Effector memory CD4-positive, alpha-beta T cell (primary cell): ENCODE results near the gene TMEM151B.

Experiments
- DNase-seq, 3 donors: peaks; one replicate each; pipeline ENCODE4 v3.0.0-alpha.2; 2020
- H3K27ac ChIP-seq: 2 replicates; pipeline ENCODE4 v1.7.0; 2013; ENCODE audit warnings: mild to moderate bottlenecking, low read length, moderate library complexity; ENCODE audit not compliant: insufficient read depth, poor library complexity, severe bottlenecking
- H3K27me3 ChIP-seq: replicated peaks from 2 replicates; pipeline ENCODE4 v1.7.0; 2013; ENCODE audit warnings: mild to moderate bottlenecking, low read length; ENCODE audit not compliant: insufficient read depth, control insufficient read depth, poor library complexity, severe bottlenecking
- H3K36me3 ChIP-seq: 2 replicates; pipeline ENCODE4 v1.7.0; 2013; ENCODE audit warnings: mild to moderate bottlenecking, low read length, moderate library complexity; ENCODE audit not compliant: control insufficient read depth, insufficient read depth
- H3K4me1 ChIP-seq: 2 replicates; pipeline ENCODE4 v1.7.0; 2013; ENCODE audit warnings: low read length, mild to moderate bottlenecking; ENCODE audit not compliant: control insufficient read depth, insufficient read depth, poor library complexity, severe bottlenecking
- H3K4me3 ChIP-seq: 2 replicates; pipeline ENCODE4 v1.7.0; 2013; ENCODE audit warnings: low read length, low read depth, mild to moderate bottlenecking; ENCODE audit not compliant: insufficient read depth, poor library complexity, severe bottlenecking
- H3K9me3 ChIP-seq: 2 replicates; pipeline ENCODE4 v1.7.0; 2013; ENCODE audit warnings: mild to moderate bottlenecking, low read length, moderate library complexity; ENCODE audit not compliant: control insufficient read depth

Gene TMEM151B

GRCh38 chr6:44258325-44258863 lies 11.9 kb upstream of the TMEM151B start:
- peak overlapping the region; percentile 80 for H3K27ac ChIP-seq
- H3K36me3 ChIP-seq: peaks cover 43% of the 10 kb centered on the region
- H3K27me3 ChIP-seq: no peaks in the 10 kb centered on the region
- no peak overlapping the region for H3K4me3 ChIP-seq
- no peaks in the 10 kb centered on the region for H3K9me3 ChIP-seq
- H3K4me1 ChIP-seq: peaks cover 35% of the 10 kb centered on the region
- no peak for DNase-seq

GRCh38 chr6:44258921-44259320 lies 11.3 kb upstream of the TMEM151B start:
- Histone ChIP-seq H3K27me3 (no peaks in the 10 kb centered on the region), H3K9me3 (no peaks in the 10 kb centered on the region), H3K36me3 (peaks cover 39% of the 10 kb centered on the region), H3K4me1 (peaks cover 40% of the 10 kb centered on the region), H3K27ac (no peak overlapping the region), H3K4me3 (no peak overlapping the region)
- DNase-seq: no peak

- H3K27me3 ChIP-seq: no peaks in the 10 kb centered on the region
- H3K9me3 ChIP-seq: no peaks in the 10 kb centered on the region
- no peak for DNase-seq
- no peak overlapping the region for H3K4me3 ChIP-seq
- H3K36me3 ChIP-seq: peaks cover 29% of the 10 kb centered on the region
- no peak overlapping the region for H3K27ac ChIP-seq
- H3K4me1 ChIP-seq: peaks cover 49% of the 10 kb centered on the region
Measured at GRCh38 chr6:44260011-44260410, 10.2 kb upstream of the TMEM151B start.

- H3K27ac ChIP-seq: no peak overlapping the region
- no peaks in the 10 kb centered on the region for H3K27me3 ChIP-seq
- no peak for DNase-seq
- peaks cover 29% of the 10 kb centered on the region for H3K36me3 ChIP-seq
- H3K4me3 ChIP-seq: no peak overlapping the region
- H3K4me1 ChIP-seq: peaks cover 49% of the 10 kb centered on the region
- no peaks in the 10 kb centered on the region for H3K9me3 ChIP-seq
Measured at GRCh38 chr6:44260451-44261297, 9.6 kb upstream of the TMEM151B start.

GRCh38 chr6:44261581-44261980 lies 8.7 kb upstream of the TMEM151B start:
- H3K4me3 ChIP-seq: no peak overlapping the region
- no peak for DNase-seq
- no peaks in the 10 kb centered on the region for H3K27me3 ChIP-seq
- H3K36me3 ChIP-seq: peaks cover 29% of the 10 kb centered on the region
- H3K27ac ChIP-seq: peak overlapping the region; percentile 92
- H3K4me1 ChIP-seq: peaks cover 40% of the 10 kb centered on the region
- H3K9me3 ChIP-seq: no peaks in the 10 kb centered on the region

- Histone ChIP-seq H3K36me3 (peaks cover 29% of the 10 kb centered on the region), H3K4me3 (peak overlapping the region; percentile 93), H3K9me3 (no peaks in the 10 kb centered on the region), H3K27me3 (no peaks in the 10 kb centered on the region), H3K4me1 (peaks cover 35% of the 10 kb centered on the region), H3K27ac (peak overlapping the region; percentile 92)
- DNase-seq: no peak
Measured at GRCh38 chr6:44262467-44263353, 7.5 kb upstream of the TMEM151B start.

- Histone ChIP-seq H3K9me3 (no peaks in the 10 kb centered on the region), H3K27me3 (peaks cover 4% of the 10 kb centered on the region), H3K27ac (peak overlapping the region; percentile 92), H3K4me1 (peaks cover 31% of the 10 kb centered on the region), H3K4me3 (peak overlapping the region; percentile 93), H3K36me3 (peaks cover 29% of the 10 kb centered on the region)
- peak; percentile 37 to 56 (median 52) for DNase-seq
Measured at GRCh38 chr6:44263354-44264100, 6.7 kb upstream of the TMEM151B start.

GRCh38 chr6:44264154-44265006 lies 5.9 kb upstream of the TMEM151B start:
- peaks cover 4% of the 10 kb centered on the region for H3K27me3 ChIP-seq
- peaks cover 31% of the 10 kb centered on the region for H3K4me1 ChIP-seq
- peaks cover 22% of the 10 kb centered on the region for H3K36me3 ChIP-seq
- H3K9me3 ChIP-seq: no peaks in the 10 kb centered on the region
- DNase-seq: peak in 2 of 3 donors; percentile 27 to 29
- peak overlapping the region; percentile 93 for H3K4me3 ChIP-seq
- H3K27ac ChIP-seq: peak overlapping the region; percentile 92
